GM06990 (cell line): ENCODE results near the gene FGA.

Experiments
- DNase-seq: peaks from one replicate; pipeline ENCODE4 v3.0.0-alpha.2; 2011; ENCODE audit not compliant: insufficient read length; ENCODE audit errors: extremely low read depth
- H3K27me3 ChIP-seq: replicated peaks from 2 replicates; pipeline ENCODE4 v1.6.0; 2011; ENCODE audit warnings: low read length; ENCODE audit not compliant: control insufficient read depth, insufficient read depth
- H3K36me3 ChIP-seq: 2 replicates; pipeline ENCODE4 v1.5.1; 2011; ENCODE audit warnings: low read length; ENCODE audit not compliant: control insufficient read depth, insufficient read depth
- H3K4me3 ChIP-seq: replicated peaks from 2 replicates; pipeline ENCODE4 v1.5.1; 2011; ENCODE audit warnings: low read depth, mild to moderate bottlenecking, control low read depth, low read length
- TF ChIP-seq, protein P1 (sequence below): IDR thresholded peaks from 2 replicates; pipeline ENCODE4 v1.5.1; 2011; ENCODE audit warnings: low read length, control low read depth, mild to moderate bottlenecking, inconsistent platforms; ENCODE audit not compliant: insufficient read depth, poor library complexity, severe bottlenecking

FGA gene

DNA sequence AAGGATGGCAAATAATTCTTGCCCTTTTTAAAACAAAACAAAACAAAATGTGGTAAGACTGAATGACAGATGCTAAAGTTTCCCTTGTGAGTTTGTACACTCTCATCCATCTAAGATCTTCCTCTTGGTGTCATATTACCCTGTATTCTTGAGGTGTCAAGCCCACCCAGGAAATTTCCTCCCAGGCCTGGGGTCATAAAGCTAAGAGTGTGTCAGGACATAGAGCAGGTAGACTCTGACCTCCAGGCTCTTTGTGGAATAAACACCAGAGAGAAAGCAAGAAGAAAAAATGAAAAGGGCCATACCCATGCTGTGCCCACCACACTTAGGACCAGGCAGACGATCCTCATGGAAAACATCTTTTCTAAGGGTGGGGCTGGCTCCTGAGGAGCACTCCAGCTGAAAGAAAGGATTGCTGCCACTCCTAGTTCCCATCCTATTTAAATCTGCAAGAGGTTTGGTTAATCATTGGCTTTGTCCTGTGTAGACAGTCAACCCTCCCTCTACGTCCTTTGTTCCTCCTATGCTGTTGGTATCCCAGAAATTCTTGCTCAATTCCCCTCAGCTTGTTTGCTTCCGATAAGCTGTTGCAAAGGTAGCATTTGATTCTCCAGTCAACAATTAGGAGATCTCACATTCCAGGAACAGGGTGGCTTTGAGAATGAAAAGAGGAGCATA is at the start of gene FGA:
Gene FGA (minus strand): TSS at position 414 of the 678 bp plus-strand sequence. CDS start 55 bp downstream, at position 359.
- no peaks in the 10 kb centered on the region; the same call in 1 of the 2 replicates for H3K27me3 ChIP-seq
- H3K36me3 ChIP-seq: no peaks in the 10 kb centered on the region
- DNase-seq: no peak
- TF ChIP-seq, protein P1, sequence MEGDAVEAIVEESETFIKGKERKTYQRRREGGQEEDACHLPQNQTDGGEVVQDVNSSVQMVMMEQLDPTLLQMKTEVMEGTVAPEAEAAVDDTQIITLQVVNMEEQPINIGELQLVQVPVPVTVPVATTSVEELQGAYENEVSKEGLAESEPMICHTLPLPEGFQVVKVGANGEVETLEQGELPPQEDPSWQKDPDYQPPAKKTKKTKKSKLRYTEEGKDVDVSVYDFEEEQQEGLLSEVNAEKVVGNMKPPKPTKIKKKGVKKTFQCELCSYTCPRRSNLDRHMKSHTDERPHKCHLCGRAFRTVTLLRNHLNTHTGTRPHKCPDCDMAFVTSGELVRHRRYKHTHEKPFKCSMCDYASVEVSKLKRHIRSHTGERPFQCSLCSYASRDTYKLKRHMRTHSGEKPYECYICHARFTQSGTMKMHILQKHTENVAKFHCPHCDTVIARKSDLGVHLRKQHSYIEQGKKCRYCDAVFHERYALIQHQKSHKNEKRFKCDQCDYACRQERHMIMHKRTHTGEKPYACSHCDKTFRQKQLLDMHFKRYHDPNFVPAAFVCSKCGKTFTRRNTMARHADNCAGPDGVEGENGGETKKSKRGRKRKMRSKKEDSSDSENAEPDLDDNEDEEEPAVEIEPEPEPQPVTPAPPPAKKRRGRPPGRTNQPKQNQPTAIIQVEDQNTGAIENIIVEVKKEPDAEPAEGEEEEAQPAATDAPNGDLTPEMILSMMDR: no peak
- no peak within 1 kb of the TSS for H3K4me3 ChIP-seq

DNA sequence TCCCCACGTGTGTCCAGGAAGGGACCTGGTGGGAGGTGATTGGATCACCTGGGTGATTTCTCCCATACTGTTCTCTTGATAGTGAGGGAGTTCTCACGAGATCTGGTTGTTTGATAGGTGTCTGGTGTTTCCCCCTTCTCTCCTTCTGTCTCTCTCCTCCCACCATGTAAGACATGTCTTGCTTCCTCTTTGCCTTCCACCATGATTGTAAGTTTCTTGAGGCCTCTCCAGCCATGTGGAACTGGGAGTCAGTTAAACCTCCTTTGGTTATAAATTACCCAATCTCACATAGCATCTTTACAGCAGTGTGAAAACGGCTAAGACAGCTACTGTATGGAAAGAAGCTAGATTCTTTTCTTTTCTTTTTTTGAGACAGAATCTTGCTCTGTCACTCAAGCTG is 43.5 kb upstream of the FGA start:
- TF ChIP-seq, protein P1: no peak
- H3K4me3 ChIP-seq: no peak overlapping the region
- no peaks in the 10 kb centered on the region for H3K36me3 ChIP-seq
- H3K27me3 ChIP-seq: no peaks in the 10 kb centered on the region
- no peak for DNase-seq

DNA sequence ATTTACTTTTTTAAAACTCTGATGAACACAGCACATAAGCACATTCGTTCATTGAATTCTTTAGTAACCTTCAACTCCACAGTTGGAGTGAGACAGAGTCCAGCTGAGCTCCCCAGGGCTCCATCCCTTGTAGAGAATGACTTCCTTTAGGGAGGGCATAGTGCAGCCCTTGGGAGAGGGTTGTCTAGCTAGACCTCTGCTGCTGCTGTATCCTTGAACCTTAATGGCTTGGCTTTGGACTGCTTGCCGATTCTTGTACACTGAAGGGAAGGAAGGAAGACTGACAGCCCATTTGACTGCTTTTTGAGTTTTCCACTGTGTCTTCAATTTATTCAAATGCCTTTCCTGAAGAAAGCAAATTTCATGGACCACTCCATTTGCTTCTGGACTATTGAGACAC is 41.3 kb upstream of the FGA start:
- H3K27me3 ChIP-seq: no peaks in the 10 kb centered on the region; the same call in 1 of the 2 replicates
- TF ChIP-seq, protein P1: no peak
- DNase-seq: no peak
- no peak overlapping the region for H3K4me3 ChIP-seq
- no peaks in the 10 kb centered on the region for H3K36me3 ChIP-seq

DNA sequence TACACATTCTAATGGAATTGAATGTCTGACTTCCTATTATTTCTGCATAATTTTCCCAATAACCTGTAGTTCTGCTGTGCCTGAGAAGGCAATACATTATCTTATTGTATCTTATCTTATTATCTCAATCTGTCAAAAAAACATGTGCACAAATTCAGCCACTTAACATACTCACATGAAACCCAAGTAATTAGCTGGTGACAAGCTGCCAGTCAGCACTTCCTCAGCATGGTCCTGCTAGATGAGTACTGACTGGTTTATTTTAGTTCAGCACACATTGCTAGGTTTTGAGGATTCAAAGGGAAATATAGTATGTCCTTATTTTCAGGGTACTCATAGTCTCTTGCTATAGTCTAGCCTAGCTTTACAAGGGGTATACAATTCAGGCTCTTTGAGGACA is 39.8 kb upstream of the FGA start:
- no peak overlapping the region for H3K4me3 ChIP-seq
- TF ChIP-seq, protein P1: no peak
- DNase-seq: no peak

DNA sequence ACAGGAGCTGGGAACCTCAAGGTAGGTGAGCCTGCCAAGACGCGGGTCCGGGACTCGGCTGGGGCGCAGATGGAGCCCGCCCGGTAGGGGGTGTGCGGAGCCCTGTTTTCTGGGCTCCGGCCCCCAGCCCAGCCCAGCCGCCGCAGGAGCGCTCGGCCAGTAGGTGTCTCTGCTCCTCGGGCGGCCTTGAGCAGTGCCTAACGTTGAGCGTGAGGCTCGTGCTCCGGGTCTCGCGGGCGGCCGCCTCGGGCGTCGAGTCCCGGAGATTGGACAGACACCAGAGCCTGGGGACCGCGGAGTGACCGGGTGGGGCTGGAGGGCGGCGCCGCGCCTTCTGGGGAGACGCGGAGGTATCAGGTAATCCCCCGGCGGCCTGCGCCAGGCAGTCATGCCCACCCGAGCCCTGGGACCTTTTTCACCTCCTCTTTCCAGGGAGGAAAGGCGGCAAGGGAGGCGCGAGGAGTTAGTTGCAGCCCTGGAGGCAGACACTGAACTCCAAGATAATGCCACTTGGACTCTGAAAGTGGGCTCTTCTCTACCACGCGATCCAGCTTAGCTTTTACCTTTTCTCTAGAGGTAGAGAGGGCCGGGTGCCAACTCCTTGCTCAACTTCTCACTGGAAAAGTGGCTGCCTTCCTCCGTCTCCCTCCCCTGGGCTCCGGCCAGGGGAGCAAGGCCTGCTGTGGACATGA is 36.4 kb upstream of the FGA start:
- TF ChIP-seq, protein P1: peak; percentile 93

More for the DNA sequence above, 39.8 kb upstream of the FGA start:
- Histone ChIP-seq H3K36me3 (no peaks in the 10 kb centered on the region), H3K27me3 (no peaks in the 10 kb centered on the region; the same call in 1 of the 2 replicates)

More for the DNA sequence above, 36.4 kb upstream of the FGA start:
- Histone ChIP-seq H3K27me3 (no peaks in the 10 kb centered on the region; the same call in 1 of the 2 replicates), H3K4me3 (peak overlapping the region; percentile 15; the same call in 1 of the 2 replicates), H3K36me3 (no peaks in the 10 kb centered on the region)
- peak; percentile 73 for DNase-seq
